ENCODE results near the gene LRG1. TPM values are rescaled to one million over a fixed set of nuclear protein-coding genes. Genes with fewer than 3 reads are reported as not detected.

The LRG1 gene
- total and polyA plus RNA-seq, 9 of the 15 experiments (the other 6 are each of a cell fraction or from before 2014, with no cell fraction given) = 1.5 to 11.9 (median 8.7) TPM

GRCh38 chr19:4523306-4524110 lies 16.3 kb downstream of the LRG1 start:
- WGBS (ENCODE audit: insufficient coverage, low coverage, missing lambda C conversion rate) = 34% methylated on average over 28 of the region's 53 CpGs
- intact Hi-C loops (cut with micrococcal nuclease) (no loop called here), in situ Hi-C loops (cut with MboI) (no loop called here)
- Histone ChIP-seq H3K9me3 (replicated peaks; ENCODE audit: control insufficient read depth, insufficient read depth, low read depth, low read length) (no peaks in the 10 kb centered on the region), H3K4me3 (no peak overlapping the region), H3K79me2 (ENCODE audit: control insufficient read depth, insufficient read depth, low read length) (no peaks in the 10 kb centered on the region), H3K27me3 (ENCODE audit: control insufficient read depth in 2 of 2, insufficient read depth in 2 of 2, low read length in 2 of 2) (no peaks in the 10 kb centered on the region; a peak in 1 of 5 replicates), H3K9me1 (ENCODE audit: control insufficient read depth, insufficient read depth, low read length) (no peaks in the 10 kb centered on the region), H3K9ac (ENCODE audit: insufficient read depth in 1 of 2, low read depth in 2 of 2, low read length in 2 of 2) (peak overlapping the region in 1 of 2 experiments; percentile 7; a peak in 2 of 4 replicates), H3K36me3 (ENCODE audit: control insufficient read depth, insufficient read depth, low read length) (no peaks in the 10 kb centered on the region), H2AFZ (ENCODE audit: low read depth, low read length) (no peak overlapping the region), H3K4me2 (ENCODE audit: insufficient read depth, low read length) (no peak overlapping the region), H3K4me1 (replicated peaks in 1 of 2; ENCODE audit: control insufficient read depth in 2 of 2, insufficient read depth in 2 of 2, low read length in 2 of 2) (peaks cover 0 to 36% of the 10 kb centered on the region in 2 experiments; a peak in 4 of 5 replicates), H3K27ac (ENCODE audit: extremely low read depth, low read depth, low read length) (no peak overlapping the region), H4K20me1 (replicated peaks; ENCODE audit: control insufficient read depth, insufficient read depth, low read length) (0 out of 2 replicates have a peak, but pooled peaks cover 3% of the 10 kb centered on the region)
- ChIA-PET POLR2A (interaction anchor here (0.5 to 1.9 kb wide), 5 partner anchors 11 to 276 kb away, joined by 3 to 8 read pairs (median 3); partner anchors contain the start of genes PLIN5 and YJU2), CTCF (ENCODE audit: low intra/inter-chr PET ratio) (interaction anchor here (0.7 to 2.1 kb wide), 5 partner anchors 113 to 280 kb away, joined by 3 to 9 read pairs (median 3); no protein-coding TSS in a partner anchor)
- peak; percentile 83 for FAIRE-seq
- BruUV-seq (replicated peaks) = no TSS peak
- peak; percentile 79 to 86 (median 82) for DNase-seq (ENCODE audit: extremely low read depth in 1 of 4, low spot score in 3 of 4)
- ATAC-seq = peak; percentile 83
- TF ChIP-seq, protein P1, sequence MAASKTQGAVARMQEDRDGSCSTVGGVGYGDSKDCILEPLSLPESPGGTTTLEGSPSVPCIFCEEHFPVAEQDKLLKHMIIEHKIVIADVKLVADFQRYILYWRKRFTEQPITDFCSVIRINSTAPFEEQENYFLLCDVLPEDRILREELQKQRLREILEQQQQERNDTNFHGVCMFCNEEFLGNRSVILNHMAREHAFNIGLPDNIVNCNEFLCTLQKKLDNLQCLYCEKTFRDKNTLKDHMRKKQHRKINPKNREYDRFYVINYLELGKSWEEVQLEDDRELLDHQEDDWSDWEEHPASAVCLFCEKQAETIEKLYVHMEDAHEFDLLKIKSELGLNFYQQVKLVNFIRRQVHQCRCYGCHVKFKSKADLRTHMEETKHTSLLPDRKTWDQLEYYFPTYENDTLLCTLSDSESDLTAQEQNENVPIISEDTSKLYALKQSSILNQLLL (CRISPR knock-in tag; IDR thresholded peaks at IDR 0.05; ENCODE audit: borderline replicate concordance) = no peak
- no peak for TF ChIP-seq JUNB (CRISPR knock-in tag; conservative IDR thresholded peaks at IDR 0.05)
- peak; percentile 13 for TF ChIP-seq ZFP36 (IDR thresholded peaks at IDR 0.05; ENCODE audit: low read depth, low read length, partially characterized antibody)
- TF ChIP-seq, protein P2, sequence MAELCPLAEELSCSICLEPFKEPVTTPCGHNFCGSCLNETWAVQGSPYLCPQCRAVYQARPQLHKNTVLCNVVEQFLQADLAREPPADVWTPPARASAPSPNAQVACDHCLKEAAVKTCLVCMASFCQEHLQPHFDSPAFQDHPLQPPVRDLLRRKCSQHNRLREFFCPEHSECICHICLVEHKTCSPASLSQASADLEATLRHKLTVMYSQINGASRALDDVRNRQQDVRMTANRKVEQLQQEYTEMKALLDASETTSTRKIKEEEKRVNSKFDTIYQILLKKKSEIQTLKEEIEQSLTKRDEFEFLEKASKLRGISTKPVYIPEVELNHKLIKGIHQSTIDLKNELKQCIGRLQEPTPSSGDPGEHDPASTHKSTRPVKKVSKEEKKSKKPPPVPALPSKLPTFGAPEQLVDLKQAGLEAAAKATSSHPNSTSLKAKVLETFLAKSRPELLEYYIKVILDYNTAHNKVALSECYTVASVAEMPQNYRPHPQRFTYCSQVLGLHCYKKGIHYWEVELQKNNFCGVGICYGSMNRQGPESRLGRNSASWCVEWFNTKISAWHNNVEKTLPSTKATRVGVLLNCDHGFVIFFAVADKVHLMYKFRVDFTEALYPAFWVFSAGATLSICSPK (IDR thresholded peaks at IDR 0.05; ENCODE audit: borderline replicate concordance) = no peak
- TF ChIP-seq PCBP1 (IDR thresholded peaks at IDR 0.05; ENCODE audit: low read depth, low read length, poor library complexity, severe bottlenecking) = peak; percentile 52
- no peak for TF ChIP-seq MBD2 (IDR thresholded peaks at IDR 0.05; ENCODE audit: borderline replicate concordance, low read depth)
- TF ChIP-seq ZNF407 (IDR thresholded peaks at IDR 0.05; ENCODE audit: low read depth) = no peak
- TF ChIP-seq ZNF133 (CRISPR knock-in tag; IDR thresholded peaks at IDR 0.05) = no peak
- TF ChIP-seq NFE2 (IDR thresholded peaks at IDR 0.05; ENCODE audit: low read depth) = no peak
